ENCODE results near the gene VPS11. TPM values are rescaled to one million over a fixed set of nuclear protein-coding genes. Genes with fewer than 3 reads are reported as not detected.

The VPS11 gene
- total and polyA plus RNA-seq, 2 donors from 2014 or later = 40.0 to 40.8 TPM

DNA sequence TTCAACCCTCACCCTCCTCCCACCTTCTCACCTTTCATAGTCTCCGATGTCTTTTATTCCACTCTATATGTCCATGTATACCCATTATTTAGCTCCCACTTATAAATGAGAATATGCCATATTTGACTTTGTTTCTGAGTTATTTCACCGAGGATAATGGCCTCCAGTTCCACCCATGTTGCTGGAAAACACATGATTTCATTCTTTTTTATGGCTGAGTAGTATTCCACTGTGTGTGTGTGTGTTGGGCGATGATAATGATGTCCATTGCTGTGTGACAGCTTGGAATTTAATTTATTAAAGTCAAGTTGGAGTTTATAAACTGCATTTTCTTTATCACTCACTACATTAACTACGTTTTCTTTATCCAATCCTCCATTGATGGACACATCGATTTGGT lies 50.6 kb downstream of the VPS11 start:
- H3K27me3 ChIP-seq (ENCODE audit: control insufficient read depth, insufficient read depth, low read length) = no peaks in the 10 kb centered on the region
- peaks cover 2 to 15% (median 11%) of the 10 kb centered on the region in 3 donors for H3K4me1 ChIP-seq (ENCODE audit: control insufficient read depth in 2 of 3, insufficient read depth in 2 of 3, low read depth in 1 of 3, low read length in 3 of 3)
- TF ChIP-seq, protein P1, sequence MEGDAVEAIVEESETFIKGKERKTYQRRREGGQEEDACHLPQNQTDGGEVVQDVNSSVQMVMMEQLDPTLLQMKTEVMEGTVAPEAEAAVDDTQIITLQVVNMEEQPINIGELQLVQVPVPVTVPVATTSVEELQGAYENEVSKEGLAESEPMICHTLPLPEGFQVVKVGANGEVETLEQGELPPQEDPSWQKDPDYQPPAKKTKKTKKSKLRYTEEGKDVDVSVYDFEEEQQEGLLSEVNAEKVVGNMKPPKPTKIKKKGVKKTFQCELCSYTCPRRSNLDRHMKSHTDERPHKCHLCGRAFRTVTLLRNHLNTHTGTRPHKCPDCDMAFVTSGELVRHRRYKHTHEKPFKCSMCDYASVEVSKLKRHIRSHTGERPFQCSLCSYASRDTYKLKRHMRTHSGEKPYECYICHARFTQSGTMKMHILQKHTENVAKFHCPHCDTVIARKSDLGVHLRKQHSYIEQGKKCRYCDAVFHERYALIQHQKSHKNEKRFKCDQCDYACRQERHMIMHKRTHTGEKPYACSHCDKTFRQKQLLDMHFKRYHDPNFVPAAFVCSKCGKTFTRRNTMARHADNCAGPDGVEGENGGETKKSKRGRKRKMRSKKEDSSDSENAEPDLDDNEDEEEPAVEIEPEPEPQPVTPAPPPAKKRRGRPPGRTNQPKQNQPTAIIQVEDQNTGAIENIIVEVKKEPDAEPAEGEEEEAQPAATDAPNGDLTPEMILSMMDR (IDR thresholded peaks at IDR 0.05; ENCODE audit: borderline replicate concordance, extremely low read depth, insufficient read depth) = no peak
- H3K27ac ChIP-seq (ENCODE audit: low read depth in 2 of 2, low read length in 2 of 2) = no peak overlapping the region
- intact Hi-C loops (cut with DNase I) = no loop called here
- DNase-seq = no peak
- no peaks in the 10 kb centered on the region for H3K9me3 ChIP-seq (ENCODE audit: control insufficient read depth in 2 of 3, insufficient read depth in 1 of 3, low read length in 3 of 3)
- H3K36me3 ChIP-seq (ENCODE audit: control insufficient read depth in 2 of 3, insufficient read depth in 3 of 3, low read length in 3 of 3) = peaks cover 0 to 12% (median 9%) of the 10 kb centered on the region in 3 donors
- H3K4me3 ChIP-seq (ENCODE audit: low read length in 3 of 3) = no peak overlapping the region
- no peak for FAIRE-seq
- H3K9ac ChIP-seq (ENCODE audit: low read length in 3 of 3) = no peak overlapping the region

DNA sequence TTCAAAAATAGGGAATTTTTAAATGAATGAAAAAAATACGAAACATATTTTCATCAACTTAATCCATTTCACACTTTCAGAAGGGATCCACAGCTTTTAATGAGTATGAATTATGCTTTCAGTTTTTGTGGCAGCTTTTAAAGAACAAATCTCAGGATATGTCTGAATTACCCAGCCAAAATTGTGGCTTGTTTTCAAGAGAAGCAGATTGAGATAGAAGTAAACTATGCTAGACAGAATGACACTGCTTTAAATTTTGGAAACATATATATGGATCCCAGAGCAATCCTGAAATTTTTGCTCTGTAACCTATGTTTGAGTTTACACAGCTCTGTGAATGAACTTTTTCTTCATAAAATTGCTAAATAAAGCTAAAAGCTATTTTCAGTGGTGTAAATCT lies 51.3 kb downstream of the VPS11 start:
- Histone ChIP-seq H3K9ac (ENCODE audit: low read length in 3 of 3) (no peak overlapping the region), H3K36me3 (ENCODE audit: control insufficient read depth in 2 of 3, insufficient read depth in 3 of 3, low read length in 3 of 3) (peaks cover 0 to 8% (median 8%) of the 10 kb centered on the region in 3 donors), H3K4me3 (ENCODE audit: low read length in 3 of 3) (no peak overlapping the region), H3K9me3 (ENCODE audit: control insufficient read depth in 2 of 3, insufficient read depth in 1 of 3, low read length in 3 of 3) (no peaks in the 10 kb centered on the region), H3K27ac (ENCODE audit: low read depth in 2 of 2, low read length in 2 of 2) (no peak overlapping the region), H3K4me1 (ENCODE audit: control insufficient read depth in 2 of 3, insufficient read depth in 2 of 3, low read depth in 1 of 3, low read length in 3 of 3) (peaks cover 2 to 15% (median 11%) of the 10 kb centered on the region in 3 donors), H3K27me3 (ENCODE audit: control insufficient read depth, insufficient read depth, low read length) (no peaks in the 10 kb centered on the region)
- FAIRE-seq (no peak), DNase-seq (no peak)
- TF ChIP-seq, protein P1 (IDR thresholded peaks at IDR 0.05; ENCODE audit: borderline replicate concordance, extremely low read depth, insufficient read depth) = no peak
- intact Hi-C loops (cut with DNase I) = no loop called here

DNA sequence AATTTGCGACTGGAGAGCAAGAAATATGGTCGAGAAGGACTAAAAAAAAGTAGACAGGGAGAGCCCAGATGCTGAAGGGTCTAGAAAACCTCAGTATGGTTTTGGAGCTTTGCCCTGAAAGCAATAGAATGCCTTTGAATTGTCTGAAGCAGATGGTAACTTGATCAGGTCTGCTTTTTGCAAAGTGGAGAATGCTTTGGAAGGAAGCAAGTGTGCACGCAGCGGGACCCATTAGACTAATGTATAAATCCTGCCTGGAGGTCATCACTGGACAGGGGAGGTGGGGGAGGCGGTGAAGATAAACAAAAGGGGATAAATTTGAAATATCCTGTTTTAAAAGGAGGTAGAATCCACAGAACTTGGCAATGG lies 53.0 kb downstream of the VPS11 start:
- H3K27ac ChIP-seq (ENCODE audit: low read depth in 2 of 2, low read length in 2 of 2) = peak overlapping the region in 1 of 2 donors; percentile 65

More for the DNA sequence above, 53.0 kb downstream of the VPS11 start:
- Histone ChIP-seq H3K4me3 (ENCODE audit: low read length in 3 of 3) (peak overlapping the region; percentile 77 to 96 (median 86)), H3K4me1 (ENCODE audit: control insufficient read depth in 2 of 3, insufficient read depth in 2 of 3, low read depth in 1 of 3, low read length in 3 of 3) (peaks cover 2 to 15% (median 11%) of the 10 kb centered on the region in 3 donors), H3K9ac (ENCODE audit: low read length in 3 of 3) (peak overlapping the region; percentile 58 to 97 (median 88)), H3K36me3 (ENCODE audit: control insufficient read depth in 2 of 3, insufficient read depth in 3 of 3, low read length in 3 of 3) (peaks cover 1 to 7% (median 2%) of the 10 kb centered on the region in 3 donors), H3K9me3 (ENCODE audit: control insufficient read depth in 2 of 3, insufficient read depth in 1 of 3, low read length in 3 of 3) (no peaks in the 10 kb centered on the region), H3K27me3 (ENCODE audit: control insufficient read depth, insufficient read depth, low read length) (no peaks in the 10 kb centered on the region)
- intact Hi-C loops (cut with DNase I) = no loop called here
- TF ChIP-seq, protein P1 (IDR thresholded peaks at IDR 0.05; ENCODE audit: borderline replicate concordance, extremely low read depth, insufficient read depth) = no peak
- no peak for FAIRE-seq
- DNase-seq = peak in 4 of 5 donors; percentile 79 to 92 (median 84)

All from kidney (tissue), 14 donors.